Measurements from ENCODE around the gene SH3GLB2. TPM values are rescaled to one million over a fixed set of nuclear protein-coding genes. Genes with fewer than 3 reads are reported as not detected.

The SH3GLB2 gene
- total and polyA plus RNA-seq, 4 donors, result 5.0 to 26.9 (median 18.3) TPM

GRCh38 chr9:129070696-129071525 lies 42.8 kb upstream of the SH3GLB2 start:
- Histone ChIP-seq H3K4me3 (ENCODE audit: low read depth in 1 of 3, low read length in 3 of 3) (no peak overlapping the region), H3K27ac (ENCODE audit: low read depth in 1 of 2, low read length in 2 of 2) (peak overlapping the region in 1 of 2 donors; percentile 88), H3K27me3 (ENCODE audit: control insufficient read depth in 4 of 4, insufficient read depth in 4 of 4, low read length in 3 of 4) (no peaks in the 10 kb centered on the region), H3K9ac (ENCODE audit: low read depth in 1 of 2, low read length in 2 of 2) (no peak overlapping the region), H3K9me3 (ENCODE audit: control insufficient read depth in 4 of 4, low read length in 3 of 4) (no peaks in the 10 kb centered on the region), H3K36me3 (ENCODE audit: control insufficient read depth in 4 of 4, insufficient read depth in 3 of 4, low read depth in 1 of 4, low read length in 3 of 4) (peaks cover 0 to 6% (median 0%) of the 10 kb centered on the region in 4 donors), H3K4me1 (ENCODE audit: control insufficient read depth in 4 of 4, insufficient read depth in 4 of 4, low read length in 3 of 4) (peaks cover 19 to 52% (median 36%) of the 10 kb centered on the region in 4 donors)
- no peak for TF ChIP-seq MAX (IDR thresholded peaks at IDR 0.05)
- peak; percentile 58 for DNase-seq (ENCODE audit: low spot score)
- 89% methylated on average over 21 of the region's 21 CpGs for WGBS

- peak in 1 of 2 donors; percentile 8 for TF ChIP-seq GABPA (IDR thresholded peaks at IDR 0.05 in 1 of 2, conservative IDR thresholded peaks at IDR 0.05 in 1 of 2)
- no peak for TF ChIP-seq EGR1 (IDR thresholded peaks at IDR 0.05; ENCODE audit: low read depth in 2 of 2)
- peak; percentile 87 for TF ChIP-seq FOXA1 (IDR thresholded peaks at IDR 0.05)
- TF ChIP-seq MAX (IDR thresholded peaks at IDR 0.05), result peak; percentile 88
- TF ChIP-seq NR2F2 (IDR thresholded peaks at IDR 0.05), result no peak
- TF ChIP-seq HNF4G (IDR thresholded peaks at IDR 0.05), result no peak
- TF ChIP-seq RAD21 (IDR thresholded peaks at IDR 0.05), result peak in 1 of 2 donors; percentile 21
- TF ChIP-seq CTCF (IDR thresholded peaks at IDR 0.05; ENCODE audit: low read depth, low read length, missing input control), result peak; percentile 26
- no peak for TF ChIP-seq REST (IDR thresholded peaks at IDR 0.05)
- no peak for TF ChIP-seq ATF3 (IDR thresholded peaks at IDR 0.05)
- TF ChIP-seq YY1 (IDR thresholded peaks at IDR 0.05), result peak; percentile 47
- peak; percentile 88 for TF ChIP-seq SP1 (IDR thresholded peaks at IDR 0.05)
- TF ChIP-seq FOXA2 (IDR thresholded peaks at IDR 0.05), result peak; percentile 83
- peak; percentile 84 to 91 for TF ChIP-seq HNF4A (conservative IDR thresholded peaks at IDR 0.05)
- TF ChIP-seq JUND (IDR thresholded peaks at IDR 0.05), result peak in 1 of 2 donors; percentile 62
- no peak for TF ChIP-seq TAF1 (conservative IDR thresholded peaks at IDR 0.05)
- TF ChIP-seq RXRA (IDR thresholded peaks at IDR 0.05), result peak; percentile 83 to 87
- peak; percentile 17 for TF ChIP-seq ZBTB33 (IDR thresholded peaks at IDR 0.05)
- peak overlapping the region; percentile 88 to 90 for H3K27ac ChIP-seq (ENCODE audit: low read depth in 1 of 2, low read length in 2 of 2)
- H3K4me3 ChIP-seq (ENCODE audit: low read depth in 1 of 3, low read length in 3 of 3), result no peak overlapping the region
- DNase-seq (ENCODE audit: low spot score), result peak; percentile 57
- 75% methylated on average over 26 of the region's 26 CpGs for WGBS
- H3K36me3 ChIP-seq (ENCODE audit: control insufficient read depth in 4 of 4, insufficient read depth in 3 of 4, low read depth in 1 of 4, low read length in 3 of 4), result peaks cover 0 to 6% (median 0%) of the 10 kb centered on the region in 4 donors
- H3K9me3 ChIP-seq (ENCODE audit: control insufficient read depth in 4 of 4, low read length in 3 of 4), result no peaks in the 10 kb centered on the region
- H3K4me1 ChIP-seq (ENCODE audit: control insufficient read depth in 4 of 4, insufficient read depth in 4 of 4, low read length in 3 of 4), result peaks cover 18 to 50% (median 34%) of the 10 kb centered on the region in 4 donors
- peak overlapping the region in 1 of 2 donors; percentile 33 for H3K9ac ChIP-seq (ENCODE audit: low read depth in 1 of 2, low read length in 2 of 2)
- no peaks in the 10 kb centered on the region for H3K27me3 ChIP-seq (ENCODE audit: control insufficient read depth in 4 of 4, insufficient read depth in 4 of 4, low read length in 3 of 4)
These were observed 41.9 kb upstream of the SH3GLB2 start for GRCh38 chr9:129069862-129070641.

All from liver (tissue), 9 donors.